ENCODE data around the gene ZMYM2. TPM values are rescaled to one million over a fixed set of nuclear protein-coding genes. Genes with fewer than 3 reads are reported as not detected.

The ZMYM2 gene
- total RNA-seq, 4 donors from 2014 or later, result 50.3 to 149 (median 77.1) TPM

DNA sequence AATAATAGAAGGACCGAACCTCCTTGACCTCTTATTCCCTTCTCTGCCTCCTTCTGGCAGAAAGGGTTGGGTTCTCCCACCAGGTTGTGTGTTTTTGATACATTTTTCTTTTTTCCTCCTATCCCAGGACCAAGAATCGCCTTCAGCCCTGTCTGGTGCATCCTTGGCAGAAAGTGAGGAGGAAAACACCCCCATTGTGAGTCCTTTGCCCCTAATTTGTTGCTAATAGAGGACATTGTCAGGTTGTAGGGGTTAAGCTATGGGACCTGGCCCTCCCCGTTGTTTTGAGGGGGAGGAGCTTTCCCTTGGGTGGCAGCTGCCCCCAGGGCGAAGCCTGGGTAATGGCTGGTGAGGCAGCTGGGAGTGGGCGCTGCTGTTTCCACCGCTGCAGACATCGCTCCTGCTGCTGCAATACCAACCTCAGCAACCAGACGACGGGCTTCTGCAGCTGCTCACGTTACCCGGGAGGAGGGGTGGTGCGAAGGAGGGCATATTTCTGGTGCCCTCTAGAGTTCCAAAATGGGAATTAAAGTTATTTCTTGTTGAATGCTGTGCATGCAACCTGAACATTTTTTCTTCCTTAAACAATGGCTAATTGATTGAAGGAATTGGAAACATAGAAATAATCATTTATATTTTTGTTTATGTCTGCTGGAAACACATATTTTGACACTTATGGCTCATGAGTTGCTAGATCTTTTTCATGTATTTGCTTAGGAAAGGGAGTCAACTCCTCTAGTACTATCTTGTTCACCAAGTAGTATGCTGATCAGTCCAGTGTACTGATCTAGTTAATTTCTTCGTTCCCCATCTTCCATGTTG lies 1.5 kb downstream of the ZMYM2 start:
- H3K36me3 ChIP-seq, result peaks cover 0 to 22% (median 0%) of the 10 kb centered on the region in 3 donors
- TF ChIP-seq POLR2A (IDR thresholded peaks at IDR 0.05), result peak; percentile 24 to 55
- TF ChIP-seq, protein P1, sequence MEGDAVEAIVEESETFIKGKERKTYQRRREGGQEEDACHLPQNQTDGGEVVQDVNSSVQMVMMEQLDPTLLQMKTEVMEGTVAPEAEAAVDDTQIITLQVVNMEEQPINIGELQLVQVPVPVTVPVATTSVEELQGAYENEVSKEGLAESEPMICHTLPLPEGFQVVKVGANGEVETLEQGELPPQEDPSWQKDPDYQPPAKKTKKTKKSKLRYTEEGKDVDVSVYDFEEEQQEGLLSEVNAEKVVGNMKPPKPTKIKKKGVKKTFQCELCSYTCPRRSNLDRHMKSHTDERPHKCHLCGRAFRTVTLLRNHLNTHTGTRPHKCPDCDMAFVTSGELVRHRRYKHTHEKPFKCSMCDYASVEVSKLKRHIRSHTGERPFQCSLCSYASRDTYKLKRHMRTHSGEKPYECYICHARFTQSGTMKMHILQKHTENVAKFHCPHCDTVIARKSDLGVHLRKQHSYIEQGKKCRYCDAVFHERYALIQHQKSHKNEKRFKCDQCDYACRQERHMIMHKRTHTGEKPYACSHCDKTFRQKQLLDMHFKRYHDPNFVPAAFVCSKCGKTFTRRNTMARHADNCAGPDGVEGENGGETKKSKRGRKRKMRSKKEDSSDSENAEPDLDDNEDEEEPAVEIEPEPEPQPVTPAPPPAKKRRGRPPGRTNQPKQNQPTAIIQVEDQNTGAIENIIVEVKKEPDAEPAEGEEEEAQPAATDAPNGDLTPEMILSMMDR (IDR thresholded peaks at IDR 0.05), result peak; percentile 84 to 96 (median 92)
- DNase-seq, result peak; percentile 85 to 93 (median 87)
- peak overlapping the region; percentile 98 to 99 (median 99) for H3K27ac ChIP-seq
- H3K9me3 ChIP-seq, result no peaks in the 10 kb centered on the region
- peaks cover 0 to 24% (median 5%) of the 10 kb centered on the region in 4 donors for H3K4me1 ChIP-seq
- H3K4me3 ChIP-seq, result peak overlapping the region; percentile 76 to 93 (median 88)
- no peaks in the 10 kb centered on the region for H3K27me3 ChIP-seq

DNA sequence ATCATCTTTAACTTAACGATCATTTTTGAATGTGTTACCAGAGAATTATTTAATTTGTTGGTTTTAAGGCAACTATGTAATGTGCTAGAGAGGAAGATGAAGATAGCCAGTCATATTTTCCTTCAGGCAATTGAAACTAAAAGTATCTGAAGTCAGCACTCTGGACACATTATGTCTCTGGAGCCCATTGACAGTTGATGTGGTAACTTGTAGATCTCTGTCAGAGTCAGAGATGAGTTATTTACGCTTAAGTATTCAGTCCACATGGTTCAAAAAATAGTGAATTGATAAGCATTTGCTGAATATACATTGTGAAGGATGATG lies 2.1 kb downstream of the ZMYM2 start:
- TF ChIP-seq, protein P1 (IDR thresholded peaks at IDR 0.05), result no peak
- no peak for TF ChIP-seq POLR2A (IDR thresholded peaks at IDR 0.05)
- H3K4me1 ChIP-seq, result peaks cover 0 to 24% (median 5%) of the 10 kb centered on the region in 4 donors
- peak overlapping the region in 3 of 4 donors; percentile 98 to 99 (median 99) for H3K27ac ChIP-seq
- no peaks in the 10 kb centered on the region for H3K9me3 ChIP-seq
- DNase-seq, result no peak
- no peaks in the 10 kb centered on the region for H3K27me3 ChIP-seq
- peaks cover 0 to 28% (median 0%) of the 10 kb centered on the region in 3 donors for H3K36me3 ChIP-seq
- H3K4me3 ChIP-seq, result peak overlapping the region in 3 of 4 donors; percentile 76 to 93 (median 88)

DNA sequence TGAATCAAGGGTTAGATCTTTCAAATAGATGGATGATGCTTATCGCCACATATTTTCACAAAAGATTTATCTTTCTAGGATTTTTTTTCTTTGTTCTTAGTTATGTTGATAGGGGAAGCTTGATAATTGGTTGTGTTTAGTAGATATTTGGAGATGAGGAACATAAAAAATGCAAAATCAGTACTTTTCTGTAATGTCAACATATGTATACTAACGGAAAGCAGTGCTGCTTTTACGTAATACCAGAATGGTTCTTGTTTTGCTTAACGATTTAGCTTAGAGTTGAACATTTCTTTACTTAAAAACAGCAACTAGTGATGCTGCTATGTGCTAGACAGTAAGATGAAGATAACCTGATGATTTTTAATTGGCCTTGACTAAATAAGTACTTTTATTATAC lies 3.0 kb downstream of the ZMYM2 start:
- Histone ChIP-seq H3K9me3 (no peaks in the 10 kb centered on the region), H3K27ac (no peak overlapping the region), H3K27me3 (no peaks in the 10 kb centered on the region), H3K4me3 (no peak overlapping the region), H3K4me1 (peaks cover 0 to 24% (median 5%) of the 10 kb centered on the region in 4 donors), H3K36me3 (peaks cover 0 to 37% (median 0%) of the 10 kb centered on the region in 3 donors)
- TF ChIP-seq POLR2A (IDR thresholded peaks at IDR 0.05), result no peak
- TF ChIP-seq, protein P1 (IDR thresholded peaks at IDR 0.05), result no peak
- no peak for DNase-seq

DNA sequence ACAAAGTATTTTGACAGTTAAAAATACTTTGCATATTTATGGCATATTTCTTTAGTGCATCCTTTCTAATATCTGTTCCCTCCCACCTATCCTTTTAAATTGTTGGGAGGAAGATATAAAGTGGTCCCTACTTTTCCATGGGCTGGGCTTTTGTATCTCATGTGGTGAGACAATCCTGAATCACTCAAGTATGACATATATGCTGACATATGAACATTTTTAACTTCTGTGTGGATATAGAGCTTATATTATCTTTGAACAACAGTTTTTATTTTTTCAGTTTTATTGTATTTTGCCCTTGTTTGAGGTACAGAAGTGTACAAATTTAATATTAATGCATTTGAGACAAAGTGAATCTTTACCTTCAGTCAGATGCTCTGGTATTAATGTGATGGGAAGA lies 3.4 kb downstream of the ZMYM2 start:
- H3K4me1 ChIP-seq, result peaks cover 0 to 24% (median 5%) of the 10 kb centered on the region in 4 donors

DNA sequence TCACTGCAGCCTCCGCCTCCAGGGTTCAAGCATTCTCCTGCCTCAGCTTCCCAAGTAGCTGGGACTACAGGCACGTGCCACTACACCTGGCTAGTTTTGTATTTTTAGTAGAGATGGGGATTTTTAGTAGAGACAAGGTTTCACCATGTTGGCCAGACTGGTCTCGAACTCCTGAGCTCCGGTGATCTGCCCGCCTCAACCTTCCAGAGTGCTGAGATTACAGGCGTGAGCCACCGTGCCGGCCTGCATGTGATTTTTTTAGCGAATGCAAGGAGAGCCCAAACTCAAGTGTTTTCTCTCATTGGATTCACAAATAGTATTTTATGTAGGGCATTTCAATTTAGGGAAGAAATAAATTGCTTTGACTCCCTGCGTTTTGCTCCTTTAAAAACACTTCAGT lies 4.4 kb downstream of the ZMYM2 start:
- Histone ChIP-seq H3K27ac (no peak overlapping the region), H3K9me3 (no peaks in the 10 kb centered on the region), H3K4me1 (peaks cover 0 to 24% (median 5%) of the 10 kb centered on the region in 4 donors), H3K36me3 (peaks cover 0 to 51% (median 0%) of the 10 kb centered on the region in 3 donors), H3K4me3 (no peak overlapping the region), H3K27me3 (no peaks in the 10 kb centered on the region)
- TF ChIP-seq POLR2A (IDR thresholded peaks at IDR 0.05), result no peak
- TF ChIP-seq, protein P1 (IDR thresholded peaks at IDR 0.05), result no peak
- no peak for DNase-seq

More for the DNA sequence above, 3.4 kb downstream of the ZMYM2 start:
- no peak for TF ChIP-seq POLR2A (IDR thresholded peaks at IDR 0.05)
- TF ChIP-seq, protein P1 (IDR thresholded peaks at IDR 0.05), result no peak
- no peak for DNase-seq
- peaks cover 0 to 41% (median 0%) of the 10 kb centered on the region in 3 donors for H3K36me3 ChIP-seq
- no peaks in the 10 kb centered on the region for H3K9me3 ChIP-seq
- no peak overlapping the region for H3K27ac ChIP-seq
- H3K4me3 ChIP-seq, result no peak overlapping the region
- no peaks in the 10 kb centered on the region for H3K27me3 ChIP-seq
